ENCODE results near the gene PPP6R3.

Gene PPP6R3

GRCh38 chr11:68560216-68560615 lies 99.7 kb downstream of the PPP6R3 start:
- no peak for DNase-seq (ENCODE audit: low spot score)

GRCh38 chr11:68563454-68563853 lies 102.9 kb downstream of the PPP6R3 start:
- DNase-seq (ENCODE audit: low spot score): no peak

GRCh38 chr11:68564261-68564660 lies 103.7 kb downstream of the PPP6R3 start:
- DNase-seq (ENCODE audit: low spot score): no peak

- no peak for DNase-seq (ENCODE audit: low spot score)
Observed at GRCh38 chr11:68565768-68566167, 105.2 kb downstream of the PPP6R3 start.

- no peak for DNase-seq (ENCODE audit: low spot score)
Observed at GRCh38 chr11:68567553-68567952, 107.0 kb downstream of the PPP6R3 start.

- DNase-seq (ENCODE audit: low spot score): no peak
Observed at GRCh38 chr11:68569357-68569756, 108.8 kb downstream of the PPP6R3 start.

- DNase-seq (ENCODE audit: low spot score): no peak
Observed at GRCh38 chr11:68570691-68571090, 110.1 kb downstream of the PPP6R3 start.

- no peak for DNase-seq (ENCODE audit: low spot score)
Observed at GRCh38 chr11:68574308-68574707, 113.8 kb downstream of the PPP6R3 start.

- no peak for DNase-seq (ENCODE audit: low spot score)
Observed at GRCh38 chr11:68575025-68575665, 114.6 kb downstream of the PPP6R3 start.

- DNase-seq (ENCODE audit: low spot score): no peak
Observed at GRCh38 chr11:68579455-68579854, 118.9 kb downstream of the PPP6R3 start.

- no peak for DNase-seq (ENCODE audit: low spot score)
Observed at GRCh38 chr11:68581439-68581838, 120.9 kb downstream of the PPP6R3 start.

- DNase-seq (ENCODE audit: low spot score): no peak
Observed at GRCh38 chr11:68581901-68582300, 121.3 kb downstream of the PPP6R3 start.

GRCh38 chr11:68582416-68583040 lies 122.0 kb downstream of the PPP6R3 start:
- DNase-seq (ENCODE audit: low spot score): no peak

GRCh38 chr11:68583041-68583446 lies 122.5 kb downstream of the PPP6R3 start:
- no peak for DNase-seq (ENCODE audit: low spot score)

GRCh38 chr11:68584097-68584496 lies 123.5 kb downstream of the PPP6R3 start:
- DNase-seq (ENCODE audit: low spot score): peak; percentile 17

GRCh38 chr11:68584991-68585524 lies 124.5 kb downstream of the PPP6R3 start:
- no peak for DNase-seq (ENCODE audit: low spot score)

GRCh38 chr11:68589547-68590216 lies 129.1 kb downstream of the PPP6R3 start:
- DNase-seq (ENCODE audit: low spot score): no peak

- DNase-seq (ENCODE audit: low spot score): no peak
Observed at GRCh38 chr11:68591719-68592118, 131.2 kb downstream of the PPP6R3 start.

GRCh38 chr11:68593441-68593840 lies 132.9 kb downstream of the PPP6R3 start:
- no peak for DNase-seq (ENCODE audit: low spot score)

GRCh38 chr11:68594123-68594522 lies 133.6 kb downstream of the PPP6R3 start:
- DNase-seq (ENCODE audit: low spot score): no peak

GRCh38 chr11:68596231-68596630 lies 135.7 kb downstream of the PPP6R3 start:
- DNase-seq (ENCODE audit: low spot score): no peak

GRCh38 chr11:68598816-68599653 lies 138.5 kb downstream of the PPP6R3 start:
- no peak for DNase-seq (ENCODE audit: low spot score)
